CD14-positive monocyte (primary cell): ENCODE results near the gene MT1A. TPM values are rescaled to one million over a fixed set of nuclear protein-coding genes. Genes with fewer than 3 reads are reported as not detected.

Experiments used
- DNase-seq, 3 donors: peaks; one replicate each; pipeline ENCODE4 v3.0.0-alpha.2; 2011 to 2022
- H2AFZ ChIP-seq: 2 replicates; pipeline ENCODE4 v1.6.0; 2012; ENCODE audit warnings: mild to moderate bottlenecking, low read depth, low read length, inconsistent platforms; ENCODE audit not compliant: insufficient read depth, poor library complexity, severe bottlenecking
- H3K27ac ChIP-seq, 2 donors: 1 replicate in 1 of 2; 2 replicates in 1 of 2; pipeline ENCODE4 v1.5.1; 2012 to 2013; ENCODE audit warnings: low read length in 2 of 2, control low read depth in 1 of 2, inconsistent platforms in 1 of 2, low read depth in 1 of 2, mild to moderate bottlenecking in 1 of 2
- H3K27me3 ChIP-seq, 2 donors: one replicate each; pipeline versions ENCODE4 v1.6.0 to v1.6.1; 2011 to 2013; ENCODE audit warnings: low read length in 2 of 2; ENCODE audit not compliant: control insufficient read depth in 2 of 2, insufficient read depth in 2 of 2
- H3K36me3 ChIP-seq, 2 donors: replicated peaks in 1 of 2; 1 replicate in 1 of 2; 2 replicates in 1 of 2; pipeline versions ENCODE4 v1.5.1 to v1.6.1; 2012 to 2013; ENCODE audit warnings: low read length in 2 of 2, control low read depth in 1 of 2, inconsistent platforms in 1 of 2, mild to moderate bottlenecking in 1 of 2; ENCODE audit not compliant: insufficient read depth in 2 of 2, control insufficient read depth in 1 of 2
- H3K4me1 ChIP-seq, 2 donors: 1 replicate in 1 of 2; 2 replicates in 1 of 2; pipeline versions ENCODE4 v1.5.1 to v1.6.1; 2012 to 2013; ENCODE audit warnings: low read length in 2 of 2, control low read depth in 1 of 2, inconsistent platforms in 1 of 2, mild to moderate bottlenecking in 1 of 2, moderate library complexity in 1 of 2; ENCODE audit not compliant: insufficient read depth in 2 of 2, control insufficient read depth in 1 of 2
- H3K4me2 ChIP-seq: replicated peaks from 2 replicates; pipeline ENCODE3; 2012; ENCODE audit warnings: low read length, moderate library complexity, mild to moderate bottlenecking; ENCODE audit not compliant: poor library complexity, severe bottlenecking; ENCODE audit errors: extremely low read depth
- H3K4me3 ChIP-seq, 3 experiments: fragments of 200-600 bp in 1 of 3; sonication (generic) in 1 of 3; replicated peaks in 1 of 3; 1 replicate in 2 of 3; 2 replicates in 1 of 3; pipeline ENCODE4 v1.5.1; 2011 to 2013; ENCODE audit warnings: low read length in 3 of 3, mild to moderate bottlenecking in 3 of 3, control low read depth in 2 of 3, low read depth in 2 of 3, inconsistent platforms in 1 of 3, moderate library complexity in 1 of 3
- H3K79me2 ChIP-seq: 2 replicates; pipeline ENCODE4 v1.6.0; 2012; ENCODE audit warnings: mild to moderate bottlenecking, control low read depth, inconsistent platforms, low read length, moderate library complexity; ENCODE audit not compliant: insufficient read depth
- H3K9ac ChIP-seq: 2 replicates; pipeline ENCODE4 v1.6.0; 2017; ENCODE audit warnings: low read length, mild to moderate bottlenecking; ENCODE audit not compliant: insufficient read depth, poor library complexity, severe bottlenecking
- H3K9me3 ChIP-seq, 2 donors: replicated peaks in 1 of 2; 1 replicate in 1 of 2; 2 replicates in 1 of 2; pipeline versions ENCODE4 v1.5.1 to v1.6.1; 2012 to 2013; ENCODE audit warnings: low read length in 2 of 2, control low read depth in 1 of 2; ENCODE audit not compliant: control insufficient read depth in 1 of 2, insufficient read depth in 1 of 2
- H4K20me1 ChIP-seq: 2 replicates; pipeline ENCODE4 v1.6.0; 2012; ENCODE audit warnings: mild to moderate bottlenecking, low read length, control low read depth, moderate library complexity; ENCODE audit not compliant: insufficient read depth
- H3K27ac Mint-ChIP-seq, 7 donors: one replicate each; pipeline ENCODE4 v1.8.0; 2020; ENCODE audit warnings: mild to moderate bottlenecking in 7 of 7, mixed read lengths in 7 of 7, moderate library complexity in 6 of 7, inconsistent platforms in 2 of 7
- H3K27me3 Mint-ChIP-seq, 3 donors: one replicate each; pipeline ENCODE4 v1.8.0; 2021 to 2022; ENCODE audit warnings: low read depth in 3 of 3, mild to moderate bottlenecking in 3 of 3, mixed read lengths in 3 of 3, moderate library complexity in 3 of 3, inconsistent platforms in 1 of 3
- H3K36me3 Mint-ChIP-seq, 2 donors: one replicate each; pipeline ENCODE4 v1.8.0; 2020; ENCODE audit warnings: mixed read lengths in 2 of 2, inconsistent platforms in 1 of 2, mild to moderate bottlenecking in 1 of 2
- H3K4me1 Mint-ChIP-seq: one replicate; pipeline ENCODE4 v1.8.0; 2020; ENCODE audit warnings: mild to moderate bottlenecking, mixed read lengths
- H3K4me3 Mint-ChIP-seq, 2 donors: one replicate each; pipeline ENCODE4 v1.8.0; 2020; ENCODE audit warnings: mild to moderate bottlenecking in 2 of 2, mixed read lengths in 2 of 2, moderate library complexity in 1 of 2
- H3K9me3 Mint-ChIP-seq, 7 donors: one replicate each; pipeline ENCODE4 v1.8.0; 2020 to 2022; ENCODE audit warnings: mixed read lengths in 7 of 7, mild to moderate bottlenecking in 6 of 7, moderate library complexity in 6 of 7, inconsistent platforms in 2 of 7
- CTCF ChIP-seq: fragments of 200-600 bp; IDR thresholded peaks from one replicate; pipeline ENCODE4 v1.8.0; 2022; ENCODE audit warnings: antibody characterized with exemption, mild to moderate bottlenecking
- WGBS: methylation state at CpG from one replicate; pipeline ENCODE4 v1.1.5; 2013; ENCODE audit warnings: missing lambda C conversion rate; ENCODE audit not compliant: insufficient coverage; 5-methylcytosine and 5-hydroxymethylcytosine counted together
- intact Hi-C, 2 donors: fragments of 100-400 bp; cut with micrococcal nuclease; formaldehyde crosslinking; loops; one replicate each; pipeline versions ENCODE4 v1.15.0 to v1.15.1; 2023
- polyA plus RNA-seq, 3 donors: library from polyadenylated mRNA; depleted of rRNA in 1 of 3; unstranded in 2 of 3; stranded (reverse) in 1 of 3; fragments of 300-500 nt in 2 of 3; fragments of >200 nt in 1 of 3; fragmentation: Illumina TruSeq in 2 of 3; gene quantifications; 1 replicate in 2 of 3; 2 replicates in 1 of 3; pipeline ENCODE4 v1.2.3, GENCODE V29; 2012 to 2021

The MT1A gene
- polyA plus RNA-seq, 3 donors, result not detected

- Mint-ChIP-seq H3K9me3 (peaks cover 5 to 20% (median 15%) of the 10 kb centered on the region in 7 donors), H3K27ac (no peak overlapping the region), H3K36me3 (peaks cover 7 to 8% of the 10 kb centered on the region in 2 donors), H3K4me1 (peaks cover 24% of the 10 kb centered on the region), H3K4me3 (peak overlapping the region in 1 of 2 donors; percentile 98), H3K27me3 (peaks cover 4 to 10% (median 6%) of the 10 kb centered on the region in 3 donors)
- H3K4me3 ChIP-seq, result peak overlapping the region in 1 of 3 experiments; percentile 89
- WGBS, result 83% methylated on average over 1 of the region's 5 CpGs
- H3K4me2 ChIP-seq, result peak overlapping the region; percentile 88
- no peak for TF ChIP-seq CTCF
- no peaks in the 10 kb centered on the region for H3K36me3 ChIP-seq
- H3K27ac ChIP-seq, result no peak overlapping the region
- intact Hi-C loops, result no loop called here
- no peaks in the 10 kb centered on the region for H3K79me2 ChIP-seq
- no peaks in the 10 kb centered on the region for H3K27me3 ChIP-seq
- H3K9ac ChIP-seq, result peak overlapping the region; percentile 69
- peaks cover 0 to 10% of the 10 kb centered on the region in 2 donors for H3K9me3 ChIP-seq
- H3K4me1 ChIP-seq, result peaks cover 15 to 19% of the 10 kb centered on the region in 2 donors
- DNase-seq, result no peak
- no peaks in the 10 kb centered on the region for H4K20me1 ChIP-seq
- no peak overlapping the region for H2AFZ ChIP-seq
These were observed 45.1 kb downstream of the MT1A start for GRCh38 chr16:56683424-56684172.

- Histone ChIP-seq H3K27me3 (no peaks in the 10 kb centered on the region), H3K4me1 (peaks cover 15 to 19% of the 10 kb centered on the region in 2 donors), H3K27ac (no peak overlapping the region), H3K4me2 (no peak overlapping the region), H2AFZ (no peak overlapping the region), H4K20me1 (no peaks in the 10 kb centered on the region), H3K36me3 (no peaks in the 10 kb centered on the region), H3K4me3 (no peak overlapping the region), H3K9ac (no peak overlapping the region), H3K79me2 (no peaks in the 10 kb centered on the region), H3K9me3 (peaks cover 0 to 10% of the 10 kb centered on the region in 2 donors)
- H3K27ac Mint-ChIP-seq, result no peak overlapping the region
- peaks cover 24% of the 10 kb centered on the region for H3K4me1 Mint-ChIP-seq
- no peak overlapping the region for H3K4me3 Mint-ChIP-seq
- H3K36me3 Mint-ChIP-seq, result peaks cover 7 to 8% of the 10 kb centered on the region in 2 donors
- intact Hi-C loops, result no loop called here
- whole genome bisulfite sequencing, result no CpG with 5 or more reads among the region's 4 CpGs
- no peak for TF ChIP-seq CTCF
- H3K9me3 Mint-ChIP-seq, result peaks cover 5 to 20% (median 15%) of the 10 kb centered on the region in 7 donors
- H3K27me3 Mint-ChIP-seq, result peaks cover 4 to 10% (median 4%) of the 10 kb centered on the region in 3 donors
- no peak for DNase-seq
These were observed 45.9 kb downstream of the MT1A start for GRCh38 chr16:56684256-56684925.
